GM18517 (cell line): Measurements from ENCODE around the gene LIN54.
"Not testable (repeated sequence)": the region's sequence is repeated elsewhere in the genome, so short reads cannot be mapped to it uniquely, and the experiment has no call there.

Experiments used
- ATAC-seq: cut with Tn5 transposase; IDR thresholded peaks from one replicate; pipeline ENCODE4 v1.9.1; 2021; ENCODE audit warnings: mild to moderate bottlenecking, moderate library complexity; ENCODE audit not compliant: unreplicated experiment

Gene LIN54

DNA sequence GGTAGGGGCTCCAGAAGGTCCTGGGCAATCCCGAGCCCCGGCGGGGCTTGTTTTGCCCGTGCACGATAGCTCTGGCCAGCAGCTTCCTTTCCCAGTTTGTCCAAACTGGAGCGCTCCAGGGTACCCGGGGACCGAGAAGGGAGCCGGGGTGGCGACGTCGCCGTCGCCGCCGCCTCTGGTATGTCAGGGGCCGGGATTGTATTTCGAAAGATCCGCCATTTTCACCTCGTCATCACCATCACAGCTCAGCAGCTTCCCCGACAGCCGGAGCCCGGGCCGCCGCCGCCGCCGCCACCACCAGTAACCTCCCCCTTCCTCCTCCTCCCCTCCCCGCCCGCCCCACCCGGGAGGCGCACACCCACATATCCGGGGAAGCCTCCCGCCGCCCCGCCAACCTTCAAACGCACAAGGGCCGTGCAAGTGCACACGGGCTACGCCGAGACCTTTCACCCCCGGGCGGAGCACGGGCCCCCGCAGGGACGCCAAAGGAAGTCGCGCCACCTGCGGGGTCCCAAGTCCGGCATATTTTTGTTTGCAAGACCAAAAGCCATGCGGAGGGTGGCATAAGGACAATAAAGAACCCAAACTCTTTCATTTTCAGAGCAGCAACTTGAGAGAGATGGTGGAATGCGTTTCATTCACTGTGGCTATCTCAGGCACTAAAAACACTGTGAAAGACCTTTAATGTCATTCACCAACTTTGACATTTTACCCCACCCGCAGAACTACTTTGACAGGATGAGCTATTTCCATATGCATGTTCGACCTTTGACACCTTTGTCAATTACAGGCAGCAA lies at the start of gene LIN54:
TSS of gene LIN54 (minus strand) at position 302 of the 797 bp plus-strand sequence. CDS start 25,979 bp downstream, outside the sequence.
- ATAC-seq: peak; percentile 44

DNA sequence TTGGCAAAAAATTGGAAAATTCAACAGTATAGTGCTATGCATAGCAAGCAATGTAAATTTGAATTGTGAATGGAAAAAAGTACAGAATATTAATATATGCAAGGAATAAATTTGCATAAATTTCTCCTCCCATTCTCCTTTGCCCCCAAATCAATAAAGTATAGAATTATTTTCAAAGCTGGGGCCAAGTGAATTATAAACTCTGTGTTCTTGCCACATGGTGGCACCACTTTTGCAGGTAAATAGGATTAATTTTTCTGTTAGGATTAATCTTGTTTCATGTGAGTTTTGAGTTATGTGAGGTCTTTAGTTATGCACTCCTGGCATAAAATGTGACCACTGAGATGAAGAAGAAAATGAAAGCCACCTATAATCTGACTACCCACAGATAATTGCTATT lies 44.3 kb upstream of the LIN54 start:
- ATAC-seq: no peak

DNA sequence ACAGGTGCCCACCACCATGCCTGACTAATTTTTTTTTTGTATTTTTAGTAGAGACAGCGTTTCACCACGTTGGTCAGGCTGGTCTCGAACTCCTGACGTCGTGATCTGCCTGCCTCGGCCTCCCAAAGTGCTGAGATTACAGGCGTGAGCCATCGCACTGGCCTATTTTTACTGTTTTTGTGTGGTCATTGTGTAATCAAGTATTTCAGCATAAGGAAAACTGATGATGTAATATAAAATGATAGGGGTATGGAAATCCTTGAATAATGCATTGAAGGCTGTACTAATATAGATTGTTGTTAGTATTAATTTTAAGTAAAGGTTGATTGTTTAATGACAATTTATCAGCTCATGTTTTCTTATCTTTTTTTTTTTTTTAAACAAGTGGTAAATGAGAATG lies 38.2 kb upstream of the LIN54 start:
- ATAC-seq: not testable (repeated sequence)

DNA sequence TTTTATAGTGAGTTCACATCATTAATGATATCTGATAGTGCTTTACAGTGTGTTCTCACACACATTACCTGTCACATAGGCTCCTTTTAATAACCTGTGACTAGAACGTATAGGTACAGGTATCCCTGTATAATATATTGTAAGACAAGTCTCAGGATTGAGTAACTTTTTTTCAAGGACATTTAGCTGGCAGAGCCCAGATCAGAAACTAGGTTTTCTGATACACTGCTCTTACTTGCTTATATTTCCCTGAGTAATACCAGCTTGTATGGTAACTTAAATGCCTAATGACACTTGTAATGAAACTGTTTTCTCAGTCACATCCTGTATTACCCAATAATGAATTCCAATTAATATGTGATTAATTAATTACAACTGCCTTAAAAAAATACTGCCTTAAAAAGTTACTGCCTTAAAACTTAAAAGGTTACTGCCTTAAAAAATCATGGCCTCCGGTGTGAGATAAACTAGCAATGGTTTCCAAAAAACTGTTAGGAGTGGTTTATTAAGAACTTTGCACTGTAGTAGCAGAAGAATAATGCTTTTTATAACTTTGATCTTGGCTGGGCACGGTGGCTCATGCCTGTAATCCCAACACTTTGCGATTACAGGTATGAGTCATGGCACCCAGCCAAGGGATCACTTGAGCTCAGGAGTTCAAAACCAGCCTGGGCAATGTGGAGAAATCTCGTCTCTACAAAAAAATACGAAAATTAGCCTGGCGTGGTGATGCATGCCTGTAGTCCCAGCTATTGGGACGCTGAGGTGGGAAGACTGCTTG lies 36.3 kb upstream of the LIN54 start:
- no peak for ATAC-seq

GRCh38 chr4:83043801-83044407 lies 33.3 kb upstream of the LIN54 start:
- ATAC-seq: no peak

- not testable (repeated sequence) for ATAC-seq
These were observed 32.5 kb upstream of the LIN54 start for GRCh38 chr4:83043157-83043556.

GRCh38 chr4:83040269-83040668 lies 29.6 kb upstream of the LIN54 start:
- ATAC-seq: no peak

- ATAC-seq: no peak
These were observed 26.5 kb upstream of the LIN54 start for GRCh38 chr4:83036991-83037665.

DNA sequence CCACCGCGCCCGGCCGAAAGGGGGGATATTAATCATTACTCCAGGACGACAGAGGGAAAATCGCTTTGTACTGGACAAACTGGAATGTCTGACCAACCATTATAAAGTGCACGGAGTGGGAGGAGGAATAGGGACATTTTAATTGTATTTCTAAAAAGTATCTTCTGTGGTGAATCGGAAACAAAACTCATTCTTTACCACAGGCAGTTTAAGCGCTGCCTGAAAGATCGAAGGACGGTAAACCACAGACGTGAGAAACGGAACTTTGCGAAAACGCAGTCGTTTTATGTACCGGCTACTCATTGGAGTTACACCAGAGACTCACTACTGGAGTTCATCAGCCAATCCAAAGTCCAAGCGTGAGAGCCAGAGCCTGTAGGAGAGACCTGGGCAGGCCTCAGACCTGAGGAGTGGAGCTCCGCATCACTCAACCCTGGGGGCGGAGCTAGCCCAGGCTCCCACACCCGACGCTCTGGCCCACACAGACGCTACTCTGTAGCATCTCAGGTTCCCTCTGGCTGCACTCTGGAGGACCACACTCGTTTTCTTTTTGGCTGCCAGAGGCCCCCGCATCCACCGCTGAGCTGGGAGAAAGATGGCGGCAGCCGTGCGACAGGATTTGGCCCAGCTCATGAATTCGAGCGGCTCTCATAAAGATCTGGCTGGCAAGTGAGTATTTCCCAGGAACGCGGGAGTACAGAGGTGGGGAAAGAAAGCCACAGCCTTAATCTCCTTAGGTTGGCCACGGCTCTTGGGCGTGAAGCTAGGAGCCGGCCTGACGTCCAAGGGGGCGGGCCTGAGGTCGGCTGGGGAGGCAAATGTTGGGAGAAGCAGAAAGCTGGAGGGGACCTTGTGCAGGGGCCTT lies 24.2 kb upstream of the LIN54 start, which contains the start of gene COPS4:
TSS of gene COPS4 (plus strand) at position 554 of the 865 bp plus-strand sequence. CDS start at position 596, 42 bp downstream.
- ATAC-seq: peak; percentile 99

GRCh38 chr4:83029688-83030087 lies 19.1 kb upstream of the LIN54 start:
- no peak for ATAC-seq

- ATAC-seq: no peak
These were observed 18.4 kb upstream of the LIN54 start for GRCh38 chr4:83028976-83029375.

GRCh38 chr4:83025563-83025962 lies 14.9 kb upstream of the LIN54 start:
- ATAC-seq: no peak

GRCh38 chr4:83024233-83024632 lies 13.6 kb upstream of the LIN54 start:
- no peak for ATAC-seq

DNA sequence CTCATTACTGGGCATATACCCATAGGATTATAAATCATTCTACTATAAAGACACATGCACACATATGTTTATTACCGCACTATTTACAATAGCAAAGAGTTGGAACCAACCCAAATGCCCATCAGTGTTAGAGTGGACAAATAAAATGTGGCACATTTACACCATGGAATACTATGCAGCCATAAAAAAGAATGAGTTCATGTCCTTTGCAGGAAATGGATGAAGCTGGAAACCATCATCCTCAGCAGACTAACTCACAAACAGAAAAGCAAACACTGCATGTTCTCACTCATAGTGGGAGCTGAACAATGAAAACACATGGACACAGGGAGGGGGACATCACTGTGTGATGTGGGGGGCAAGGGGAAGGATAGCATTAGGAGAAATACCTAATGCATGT lies 13.0 kb upstream of the LIN54 start:
- ATAC-seq: not testable (repeated sequence)

- ATAC-seq: no peak
These were observed 12.3 kb upstream of the LIN54 start for GRCh38 chr4:83022724-83023450.

DNA sequence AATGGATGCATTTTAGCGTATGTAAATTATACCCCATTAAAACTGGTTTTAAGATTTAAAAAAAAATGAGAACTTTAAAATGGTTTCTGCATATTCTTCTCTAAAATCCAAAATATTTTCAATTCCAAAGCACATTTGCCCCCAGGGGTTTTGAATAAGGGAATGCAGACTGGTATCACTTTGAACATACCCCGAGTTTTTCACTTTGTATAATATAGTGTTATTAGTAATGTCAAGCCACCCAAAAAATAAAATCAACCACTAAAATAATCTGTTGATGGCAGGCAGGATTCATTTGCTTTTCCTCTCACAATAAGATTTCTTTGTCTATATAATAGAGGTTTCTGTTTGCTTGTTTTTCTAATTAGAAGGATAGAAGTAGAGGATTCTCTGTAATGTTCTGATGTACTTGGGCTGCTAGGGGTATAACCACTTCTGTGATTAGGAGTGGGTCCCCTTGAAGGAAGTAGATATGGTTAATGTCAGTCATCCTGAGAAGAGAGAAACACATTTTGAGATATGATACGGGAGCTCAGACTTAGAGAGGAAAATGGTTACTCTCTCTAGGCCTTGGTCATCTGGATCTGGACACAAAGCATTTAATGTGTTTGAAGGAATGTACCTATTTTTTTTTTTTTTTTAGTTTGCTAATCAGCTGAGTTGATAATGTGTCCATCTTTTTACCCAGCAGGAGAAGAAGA lies 9.3 kb upstream of the LIN54 start:
- no peak for ATAC-seq

- ATAC-seq: no peak
These were observed 3.3 kb upstream of the LIN54 start for GRCh38 chr4:83013902-83014301.

DNA sequence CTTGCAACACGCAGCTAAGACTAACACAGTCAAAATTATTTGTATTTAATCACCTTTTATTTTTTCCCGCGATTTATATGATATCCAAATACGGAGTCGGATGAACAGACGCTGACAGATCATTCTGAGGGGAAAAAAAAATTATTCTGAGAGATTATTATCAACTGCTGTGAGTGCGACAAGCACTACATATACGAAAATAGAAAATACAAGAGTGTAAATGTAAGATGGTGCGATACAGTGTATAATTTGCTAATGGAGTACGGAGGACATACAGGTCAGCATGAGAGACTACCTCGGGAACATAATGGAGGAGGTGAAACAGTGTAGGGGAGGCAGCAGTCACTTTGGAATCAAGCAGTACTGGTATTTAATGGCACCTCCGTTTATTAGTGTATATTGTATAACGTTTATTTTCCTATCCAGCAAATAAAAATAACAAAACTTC lies 2.8 kb upstream of the LIN54 start:
- ATAC-seq: no peak
